Neuron (in vitro differentiated cells): ENCODE measurements around the gene LRRC28.
"Not testable (repeated sequence)": the region's sequence is repeated elsewhere in the genome, so short reads cannot be mapped to it uniquely, and the experiment has no call there.

ENCODE experiments used
- H2AFZ ChIP-seq: one replicate; pipeline ENCODE4 v1.6.1; 2013; ENCODE audit warnings: low read depth, mild to moderate bottlenecking, inconsistent platforms, low read length, moderate library complexity
- H3K27me3 ChIP-seq: one replicate; pipeline ENCODE4 v1.6.1; 2013; ENCODE audit warnings: low read length; ENCODE audit not compliant: insufficient read depth
- H3K36me3 ChIP-seq: one replicate; pipeline ENCODE4 v1.6.1; 2013; ENCODE audit warnings: low read length; ENCODE audit not compliant: insufficient read depth
- H3K4me1 ChIP-seq: one replicate; pipeline ENCODE4 v1.6.1; 2013; ENCODE audit warnings: low read length; ENCODE audit not compliant: insufficient read depth
- H3K4me3 ChIP-seq: 2 replicates; pipeline ENCODE4 v1.5.1; 2013; ENCODE audit warnings: mild to moderate bottlenecking, low read length, moderate library complexity
- H3K9me3 ChIP-seq: one replicate; pipeline ENCODE4 v1.6.1; 2013; ENCODE audit warnings: low read length

Gene LRRC28

GRCh38 chr15:99232740-99233139 lies 18.5 kb upstream of the LRRC28 start:
- no peak overlapping the region for H3K4me3 ChIP-seq
- peaks cover 9% of the 10 kb centered on the region for H3K36me3 ChIP-seq
- no peaks in the 10 kb centered on the region for H3K9me3 ChIP-seq
- no peaks in the 10 kb centered on the region for H3K27me3 ChIP-seq
- no peak overlapping the region for H2AFZ ChIP-seq
- H3K4me1 ChIP-seq, result no peaks in the 10 kb centered on the region

GRCh38 chr15:99234160-99234559 lies 17.1 kb upstream of the LRRC28 start:
- not testable (repeated sequence) for H2AFZ ChIP-seq, H3K9me3 ChIP-seq

GRCh38 chr15:99238849-99239248 lies 12.4 kb upstream of the LRRC28 start:
- H2AFZ ChIP-seq, result no peak overlapping the region
- no peaks in the 10 kb centered on the region for H3K36me3 ChIP-seq
- H3K4me1 ChIP-seq, result no peaks in the 10 kb centered on the region
- H3K9me3 ChIP-seq, result no peaks in the 10 kb centered on the region
- H3K27me3 ChIP-seq, result no peaks in the 10 kb centered on the region
- no peak overlapping the region for H3K4me3 ChIP-seq

More at GRCh38 chr15:99234160-99234559, 17.1 kb upstream of the LRRC28 start:
- not testable (repeated sequence) for H3K27me3 ChIP-seq, H3K36me3 ChIP-seq, H3K4me1 ChIP-seq, H3K4me3 ChIP-seq

GRCh38 chr15:99239545-99240198 lies 11.6 kb upstream of the LRRC28 start:
- H3K9me3 ChIP-seq, result no peaks in the 10 kb centered on the region
- no peak overlapping the region for H3K4me3 ChIP-seq
- H3K27me3 ChIP-seq, result no peaks in the 10 kb centered on the region
- H3K36me3 ChIP-seq, result no peaks in the 10 kb centered on the region
- H2AFZ ChIP-seq, result no peak overlapping the region
- H3K4me1 ChIP-seq, result no peaks in the 10 kb centered on the region

- Histone ChIP-seq H3K4me1 (no peaks in the 10 kb centered on the region), H3K27me3 (no peaks in the 10 kb centered on the region), H3K9me3 (no peaks in the 10 kb centered on the region), H3K36me3 (no peaks in the 10 kb centered on the region), H2AFZ (no peak overlapping the region), H3K4me3 (no peak overlapping the region)
Measured at GRCh38 chr15:99241752-99242151, 9.5 kb upstream of the LRRC28 start.

- no peaks in the 10 kb centered on the region for H3K27me3 ChIP-seq
- peaks cover 8% of the 10 kb centered on the region for H3K4me1 ChIP-seq
- no peak overlapping the region for H3K4me3 ChIP-seq
- no peaks in the 10 kb centered on the region for H3K9me3 ChIP-seq
- H3K36me3 ChIP-seq, result no peaks in the 10 kb centered on the region
- H2AFZ ChIP-seq, result no peak overlapping the region
Measured at GRCh38 chr15:99244306-99244705, 7.0 kb upstream of the LRRC28 start.

- Histone ChIP-seq H3K4me3 (no peak overlapping the region), H3K36me3 (no peaks in the 10 kb centered on the region), H3K9me3 (no peaks in the 10 kb centered on the region), H3K4me1 (peaks cover 10% of the 10 kb centered on the region), H2AFZ (no peak overlapping the region), H3K27me3 (no peaks in the 10 kb centered on the region)
Measured at GRCh38 chr15:99247062-99247461, 4.2 kb upstream of the LRRC28 start.

GRCh38 chr15:99248000-99248715 lies 3.1 kb upstream of the LRRC28 start:
- Histone ChIP-seq H2AFZ (no peak overlapping the region), H3K9me3 (no peaks in the 10 kb centered on the region), H3K4me1 (peaks cover 15% of the 10 kb centered on the region), H3K27me3 (no peaks in the 10 kb centered on the region), H3K4me3 (peak overlapping the region; percentile 81), H3K36me3 (no peaks in the 10 kb centered on the region)

GRCh38 chr15:99249270-99249841 lies 1.9 kb upstream of the LRRC28 start, which contains the start of gene TTC23:
TTC23 (minus strand) TSS chr15:99249581; CDS start chr15:99228712, 20,869 bp downstream.
- Histone ChIP-seq H3K4me3 (peak within 1 kb of the TSS; percentile 81), H2AFZ (peak within 1 kb of the TSS; percentile 71), H3K36me3 (no peaks in the 10 kb centered on the region), H3K27me3 (no peaks in the 10 kb centered on the region), H3K4me1 (peaks cover 15% of the 10 kb centered on the region), H3K9me3 (no peaks in the 10 kb centered on the region)

GRCh38 chr15:99250001-99250400 lies 1.3 kb upstream of the LRRC28 start:
- H3K36me3 ChIP-seq, result no peaks in the 10 kb centered on the region
- H3K9me3 ChIP-seq, result no peaks in the 10 kb centered on the region
- peak overlapping the region; percentile 71 for H2AFZ ChIP-seq
- H3K27me3 ChIP-seq, result no peaks in the 10 kb centered on the region
- H3K4me3 ChIP-seq, result peak overlapping the region; percentile 81
- H3K4me1 ChIP-seq, result peaks cover 15% of the 10 kb centered on the region

GRCh38 chr15:99250494-99250856 lies 806 bp upstream of the LRRC28 start:
- peak overlapping the region; percentile 31 for H2AFZ ChIP-seq
- H3K27me3 ChIP-seq, result no peaks in the 10 kb centered on the region
- H3K36me3 ChIP-seq, result no peaks in the 10 kb centered on the region
- no peaks in the 10 kb centered on the region for H3K9me3 ChIP-seq
- peaks cover 15% of the 10 kb centered on the region for H3K4me1 ChIP-seq
- H3K4me3 ChIP-seq, result peak overlapping the region; percentile 81

- Histone ChIP-seq H3K9me3 (no peaks in the 10 kb centered on the region), H2AFZ (peak overlapping the region; percentile 88), H3K36me3 (no peaks in the 10 kb centered on the region), H3K4me1 (peaks cover 15% of the 10 kb centered on the region), H3K4me3 (peak overlapping the region; percentile 64), H3K27me3 (no peaks in the 10 kb centered on the region)
Measured at GRCh38 chr15:99252326-99252725, 1.0 kb downstream of the LRRC28 start.

- no peaks in the 10 kb centered on the region for H3K9me3 ChIP-seq
- H3K36me3 ChIP-seq, result no peaks in the 10 kb centered on the region
- H3K27me3 ChIP-seq, result no peaks in the 10 kb centered on the region
- H3K4me1 ChIP-seq, result peaks cover 7% of the 10 kb centered on the region
- no peak overlapping the region for H3K4me3 ChIP-seq
- H2AFZ ChIP-seq, result no peak overlapping the region
Measured at GRCh38 chr15:99253381-99254090, 2.3 kb downstream of the LRRC28 start.
